ENCODE data around the gene ITPR1.

DNA sequence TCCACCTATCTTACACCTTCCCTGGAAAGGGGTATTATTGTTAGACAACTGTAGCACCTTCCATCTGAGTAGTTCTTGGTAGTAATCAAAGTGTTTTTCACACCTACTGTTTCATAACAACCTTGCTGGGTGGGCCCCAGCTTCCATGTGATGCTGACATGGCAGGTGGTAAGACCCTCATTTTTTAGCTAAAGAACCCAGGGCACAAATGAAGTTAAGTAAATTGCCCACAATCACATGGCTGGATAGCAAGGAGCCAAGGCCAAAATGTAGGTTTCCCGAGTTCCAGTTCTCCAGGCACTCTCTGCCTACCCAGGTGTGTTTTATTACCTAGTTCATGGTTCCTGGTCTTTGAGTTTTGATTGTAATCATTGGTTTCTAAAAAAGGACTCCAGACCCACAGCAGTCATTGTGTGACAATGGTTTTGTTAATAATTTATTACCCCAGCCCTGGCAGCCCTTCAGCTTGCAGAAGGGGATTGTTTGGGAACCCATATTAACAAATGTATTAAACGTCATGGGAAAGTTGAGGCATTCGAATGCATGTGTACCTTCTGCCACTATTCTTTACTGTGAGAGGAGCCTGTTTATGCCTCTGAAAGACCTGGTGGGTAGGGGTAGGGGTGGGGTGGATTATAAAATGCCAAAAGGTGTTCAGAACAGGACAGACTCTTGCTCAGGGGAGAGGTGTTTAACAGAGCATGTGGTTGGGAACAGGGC lies 263.9 kb downstream of the ITPR1 start:
- TF ChIP-seq EZH2 (IDR thresholded peaks at IDR 0.05) (no peak), POLR2AphosphoS5 (IDR thresholded peaks at IDR 0.05; ENCODE audit: borderline replicate concordance, low read depth, low read length) (no peak), FOXP2 (optimal IDR thresholded peaks at IDR 0.05; ENCODE audit: control extremely low read depth, extremely low read length, insufficient read depth) (no peak)

Data from SK-N-MC (cell line).